HEK293 (cell line): ENCODE data around the gene ABCC2.

Experiments used
- CTCF ChIA-PET: fragments of 350-600 bp; formaldehyde crosslinking; extraction: SDS; loops from one replicate; lab custom pipeline; 2021; ENCODE audit warnings: antibody characterized with exemption; lab: Yijun Ruan, JAX
- POLR2A ChIA-PET: fragments of 300-600 bp; formaldehyde crosslinking; extraction: SDS; loops from one replicate; lab custom pipeline; 2020; ENCODE audit warnings: antibody characterized with exemption, inconsistent platforms; lab: Yijun Ruan, JAX
- H3K27ac ChIP-seq: fragments of 200-500 bp; sonication (Bioruptor generic); 2 replicates; pipeline ENCODE4 v1.5.1; 2014; ENCODE audit warnings: low read depth, low read length, control low read depth, inconsistent platforms; ENCODE audit errors: extremely low read depth
- H3K36me3 ChIP-seq, 2 experiments: fragments of 200-500 bp in 1 of 2; sonication (Bioruptor generic) in 1 of 2; 1 replicate in 1 of 2; 2 replicates in 1 of 2; pipeline ENCODE4 v1.5.1; 2014 to 2017; ENCODE audit warnings: inconsistent platforms in 2 of 2, low read length in 2 of 2; ENCODE audit not compliant: control insufficient read depth in 2 of 2, insufficient read depth in 1 of 2
- H3K4me1 ChIP-seq: fragments of 200-500 bp; sonication (Bioruptor generic); 2 replicates; pipeline ENCODE4 v1.5.1; 2014; ENCODE audit warnings: mild to moderate bottlenecking, low read length, inconsistent platforms; ENCODE audit not compliant: control insufficient read depth, insufficient read depth
- H3K4me3 ChIP-seq: 2 replicates; pipeline ENCODE4 v1.5.1; 2011; ENCODE audit warnings: low read depth, mild to moderate bottlenecking, control low read depth, low read length, moderate library complexity
- H3K9me3 ChIP-seq: fragments of 200-500 bp; sonication (Bioruptor generic); 2 replicates; pipeline ENCODE4 v1.5.1; 2014; ENCODE audit warnings: low read depth, low read length, inconsistent platforms; ENCODE audit not compliant: control insufficient read depth, insufficient read depth
- BCL6B ChIP-seq: fragments of 450-650 bp; formaldehyde crosslinking; IDR thresholded peaks from 2 replicates; pipeline ENCODE4 v1.5.1; 2017; ENCODE audit warnings: missing biosample characterization, missing genetic modification characterization
- MZF1 ChIP-seq: fragments of 450-650 bp; formaldehyde crosslinking; IDR thresholded peaks from 2 replicates; pipeline ENCODE4 v1.5.1; 2017; ENCODE audit warnings: missing biosample characterization, missing genetic modification characterization, borderline replicate concordance
- PATZ1 ChIP-seq: fragments of 450-650 bp; formaldehyde crosslinking; IDR thresholded peaks from 2 replicates; pipeline ENCODE4 v1.5.1; 2016; ENCODE audit warnings: missing biosample characterization, missing genetic modification characterization
- REST ChIP-seq: fragments of 450-650 bp; formaldehyde crosslinking; IDR thresholded peaks from 2 replicates; pipeline ENCODE4 v1.5.1; 2016; ENCODE audit warnings: missing biosample characterization, missing genetic modification characterization
- ZBTB26 ChIP-seq: fragments of 450-650 bp; formaldehyde crosslinking; optimal IDR thresholded peaks from 2 replicates; pipeline ENCODE3; 2016; ENCODE audit warnings: missing biosample characterization, mild to moderate bottlenecking, missing genetic modification characterization
- ZNF311 ChIP-seq: fragments of 450-650 bp; formaldehyde crosslinking; IDR thresholded peaks from 2 replicates; pipeline ENCODE4 v1.5.1; 2017; ENCODE audit warnings: missing biosample characterization, missing genetic modification characterization, borderline replicate concordance
- ZNF521 ChIP-seq: fragments of 450-650 bp; formaldehyde crosslinking; IDR thresholded peaks from 2 replicates; pipeline ENCODE4 v1.5.1; 2017; ENCODE audit warnings: missing biosample characterization, mild to moderate bottlenecking, missing genetic modification characterization
- ZNF529 ChIP-seq: fragments of 450-650 bp; formaldehyde crosslinking; IDR thresholded peaks from 2 replicates; pipeline ENCODE4 v1.5.1; 2017; ENCODE audit warnings: missing genetic modification characterization, missing biosample characterization; ENCODE audit not compliant: insufficient replicate concordance
- ZNF548 ChIP-seq: fragments of 450-650 bp; formaldehyde crosslinking; IDR thresholded peaks from 2 replicates; pipeline ENCODE4 v1.5.1; 2016; ENCODE audit warnings: missing biosample characterization, missing genetic modification characterization
- ZNF654 ChIP-seq: fragments of 450-650 bp; formaldehyde crosslinking; IDR thresholded peaks from 2 replicates; pipeline ENCODE4 v1.5.1; 2016; ENCODE audit warnings: low read depth, missing biosample characterization, missing genetic modification characterization
- ZNF660 ChIP-seq: fragments of 450-650 bp; IDR thresholded peaks from 2 replicates; pipeline ENCODE4 v1.5.1; 2018; ENCODE audit warnings: missing biosample characterization, mild to moderate bottlenecking, missing genetic modification characterization
- ZNF768 ChIP-seq: fragments of 450-650 bp; formaldehyde crosslinking; IDR thresholded peaks from 2 replicates; pipeline ENCODE4 v1.5.1; 2018; ENCODE audit warnings: missing biosample characterization, mild to moderate bottlenecking, missing genetic modification characterization
- ZNF837 ChIP-seq: fragments of 450-650 bp; formaldehyde crosslinking; IDR thresholded peaks from 2 replicates; pipeline ENCODE4 v1.5.1; 2016; ENCODE audit warnings: missing biosample characterization, missing genetic modification characterization

ABCC2 gene

GRCh38 chr10:99760321-99760720, 22.1 kb upstream of the ABCC2 start:
- Histone ChIP-seq H3K36me3 (peaks cover 4 to 44% of the 10 kb centered on the region in 2 experiments), H3K9me3 (no peaks in the 10 kb centered on the region), H3K4me3 (no peak overlapping the region), H3K4me1 (no peaks in the 10 kb centered on the region), H3K27ac (no peak overlapping the region)
- no peak for TF ChIP-seq ZNF837 (tag by site-specific recombination)
- no peak for TF ChIP-seq ZNF654 (tag by site-specific recombination)
- ChIA-PET CTCF (no interaction called here), POLR2A (no interaction called here)

GRCh38 chr10:99761365-99761764, 21.1 kb upstream of the ABCC2 start:
- Histone ChIP-seq H3K27ac (no peak overlapping the region), H3K36me3 (peaks cover 4 to 34% of the 10 kb centered on the region in 2 experiments), H3K9me3 (no peaks in the 10 kb centered on the region), H3K4me1 (no peaks in the 10 kb centered on the region), H3K4me3 (no peak overlapping the region)
- ChIA-PET CTCF (no interaction called here), POLR2A (no interaction called here)
- TF ChIP-seq MZF1 (tag by site-specific recombination) = no peak
- TF ChIP-seq REST (tag by site-specific recombination) = no peak
- no peak for TF ChIP-seq ZNF660 (tag by site-specific recombination)
- TF ChIP-seq ZNF548 = no peak
- no peak for TF ChIP-seq ZNF311 (tag by site-specific recombination)
- TF ChIP-seq ZNF768 (tag by site-specific recombination) = no peak
- TF ChIP-seq ZNF529 (tag by site-specific recombination) = no peak
- TF ChIP-seq PATZ1 (tag by site-specific recombination) = no peak
- no peak for TF ChIP-seq ZNF521
- TF ChIP-seq BCL6B (tag by site-specific recombination) = no peak
- no peak for TF ChIP-seq ZBTB26
